Common myeloid progenitor, CD34-positive (primary cell): ENCODE data around the gene PNCK.
"Not testable (repeated sequence)": the region's sequence is repeated elsewhere in the genome, so short reads cannot be mapped to it uniquely, and the experiment has no call there.

Experiments used
- CTCF ChIA-PET: fragments of 350-600 bp; sonication (Branson Sonifier 250); formaldehyde crosslinking; loops from one replicate; lab custom pipeline; 2021; ENCODE audit warnings: antibody characterized with exemption; lab: Charles Lee
- POLR2A ChIA-PET: fragments of 350-600 bp; sonication (Branson Sonifier 250); formaldehyde crosslinking; loops from one replicate; lab custom pipeline; 2021; ENCODE audit warnings: antibody characterized with exemption; lab: Charles Lee
- DNase-seq, 3 donors: peaks; one replicate each; pipeline versions ENCODE4 v3.0.0 to v3.0.0-alpha.2; 2013
- H3K27ac ChIP-seq, 2 experiments: 1 replicate in 1 of 2; 2 replicates in 1 of 2; pipeline ENCODE4 v1.7.0; 2013; ENCODE audit warnings: inconsistent platforms in 2 of 2, low read length in 2 of 2, mild to moderate bottlenecking in 2 of 2, low read depth in 1 of 2, moderate library complexity in 1 of 2; ENCODE audit not compliant: severe bottlenecking in 2 of 2, insufficient read depth in 1 of 2, poor library complexity in 1 of 2
- H3K27me3 ChIP-seq, 5 experiments: replicated peaks in 2 of 5; 1 replicate in 3 of 5; 2 replicates in 2 of 5; pipeline versions ENCODE4 v1.6.1 to v1.7.0; 2013; ENCODE audit warnings: low read length in 4 of 5, mild to moderate bottlenecking in 2 of 5, moderate library complexity in 2 of 5, inconsistent platforms in 1 of 5; ENCODE audit not compliant: insufficient read depth in 5 of 5, control insufficient read depth in 4 of 5
- H3K36me3 ChIP-seq, 4 experiments: 1 replicate in 2 of 4; 2 replicates in 2 of 4; pipeline versions ENCODE4 v1.6.1 to v1.7.0; 2013; ENCODE audit warnings: low read length in 3 of 4, control low read depth in 1 of 4, mild to moderate bottlenecking in 1 of 4; ENCODE audit not compliant: control insufficient read depth in 4 of 4, insufficient read depth in 4 of 4
- H3K4me1 ChIP-seq, 4 experiments: 1 replicate in 3 of 4; 2 replicates in 1 of 4; pipeline versions ENCODE4 v1.6.1 to v1.7.1; 2013; ENCODE audit warnings: low read length in 3 of 4, mild to moderate bottlenecking in 3 of 4, control low read depth in 1 of 4, inconsistent platforms in 1 of 4, moderate library complexity in 1 of 4; ENCODE audit not compliant: control insufficient read depth in 4 of 4, insufficient read depth in 4 of 4; ENCODE audit errors: control extremely low read depth in 1 of 4
- H3K4me3 ChIP-seq, 7 experiments: 1 replicate in 4 of 7; 2 replicates in 3 of 7; pipeline versions ENCODE4 v1.5.1 to v1.7.0; 2013; ENCODE audit warnings: mild to moderate bottlenecking in 7 of 7, low read length in 6 of 7, moderate library complexity in 6 of 7, inconsistent platforms in 2 of 7, low read depth in 2 of 7, control low read depth in 1 of 7; ENCODE audit not compliant: insufficient read depth in 4 of 7, control insufficient read depth in 1 of 7; ENCODE audit errors: extremely low read depth in 1 of 7
- H3K9me3 ChIP-seq, 5 experiments: 1 replicate in 4 of 5; 2 replicates in 1 of 5; pipeline versions ENCODE4 v1.6.1 to v1.7.1; 2013; ENCODE audit warnings: low read length in 4 of 5, mild to moderate bottlenecking in 2 of 5, inconsistent platforms in 1 of 5, low read depth in 1 of 5, moderate library complexity in 1 of 5; ENCODE audit not compliant: control insufficient read depth in 4 of 5, insufficient read depth in 2 of 5; ENCODE audit errors: control extremely low read depth in 1 of 5
- WGBS: methylation state at CpG from one replicate; pipeline ENCODE4 v1.1.5; 2013; ENCODE audit not compliant: insufficient coverage; 5-methylcytosine and 5-hydroxymethylcytosine counted together

PNCK gene

GRCh38 chrX:153709726-153710674 lies 36.4 kb upstream of the PNCK start:
- no peak overlapping the region for H3K4me3 ChIP-seq
- ChIA-PET POLR2A (no interaction called here), CTCF (interaction anchor here (1.2 to 3.0 kb wide), 7 partner anchors 10 to 763 kb away, joined by 3 to 14 read pairs (median 4); no protein-coding TSS in a partner anchor)
- WGBS: 95% methylated on average over 23 of the region's 27 CpGs
- peaks cover 0 to 18% (median 0%) of the 10 kb centered on the region in 5 experiments for H3K27me3 ChIP-seq
- H3K36me3 ChIP-seq: peaks cover 0 to 49% (median 14%) of the 10 kb centered on the region in 4 experiments
- DNase-seq: no peak
- peaks cover 0 to 4% (median 2%) of the 10 kb centered on the region in 4 experiments for H3K4me1 ChIP-seq
- no peaks in the 10 kb centered on the region for H3K9me3 ChIP-seq
- H3K27ac ChIP-seq: no peak overlapping the region

GRCh38 chrX:153708415-153708814 lies 34.8 kb upstream of the PNCK start:
- ChIA-PET POLR2A (interaction anchor here (0.9 kb wide), 1 partner anchor 12 kb away, joined by 3 read pairs; no protein-coding TSS in a partner anchor), CTCF (interaction anchor here (1.1 to 3.0 kb wide), 10 partner anchors 11 to 761 kb away, joined by 3 to 14 read pairs (median 4); no protein-coding TSS in a partner anchor)
- peaks cover 0 to 26% (median 0%) of the 10 kb centered on the region in 5 experiments for H3K27me3 ChIP-seq
- peak; percentile 63 to 83 (median 80) for DNase-seq
- peaks cover 0 to 53% (median 10%) of the 10 kb centered on the region in 4 experiments for H3K36me3 ChIP-seq
- H3K27ac ChIP-seq: no peak overlapping the region
- WGBS: 29% methylated on average over 12 of the region's 13 CpGs
- H3K4me1 ChIP-seq: peaks cover 0 to 4% (median 2%) of the 10 kb centered on the region in 4 experiments
- no peaks in the 10 kb centered on the region for H3K9me3 ChIP-seq
- no peak overlapping the region for H3K4me3 ChIP-seq

GRCh38 chrX:153707406-153707805 lies 33.8 kb upstream of the PNCK start:
- H3K36me3 ChIP-seq: peaks cover 0 to 57% (median 9%) of the 10 kb centered on the region in 4 experiments
- H3K4me1 ChIP-seq: peaks cover 0 to 4% (median 2%) of the 10 kb centered on the region in 4 experiments
- H3K4me3 ChIP-seq: no peak overlapping the region
- CTCF ChIA-PET: interaction anchor here (1.2 to 1.9 kb wide), 5 partner anchors 12 to 168 kb away, joined by 4 to 8 read pairs (median 6); no protein-coding TSS in a partner anchor
- H3K27me3 ChIP-seq: peaks cover 0 to 26% (median 0%) of the 10 kb centered on the region in 5 experiments
- WGBS: 95% methylated on average over 4 of the region's 6 CpGs
- H3K27ac ChIP-seq: no peak overlapping the region
- no peak for DNase-seq
- POLR2A ChIA-PET: no interaction called here
- H3K9me3 ChIP-seq: no peaks in the 10 kb centered on the region

- no peak overlapping the region for H3K4me3 ChIP-seq
- no peak overlapping the region for H3K27ac ChIP-seq
- peaks cover 0 to 59% (median 13%) of the 10 kb centered on the region in 4 experiments for H3K36me3 ChIP-seq
- ChIA-PET CTCF (interaction anchor here (1.2 to 1.9 kb wide), 3 partner anchors 12 to 153 kb away, joined by 4 to 6 read pairs (median 4); no protein-coding TSS in a partner anchor), POLR2A (no interaction called here)
- H3K4me1 ChIP-seq: peaks cover 0 to 4% (median 2%) of the 10 kb centered on the region in 4 experiments
- H3K27me3 ChIP-seq: peaks cover 0 to 27% (median 0%) of the 10 kb centered on the region in 5 experiments
- H3K9me3 ChIP-seq: no peaks in the 10 kb centered on the region
- no peak for DNase-seq
- WGBS: 83% methylated on average over 5 of the region's 9 CpGs
Observed at GRCh38 chrX:153706799-153707198, 33.2 kb upstream of the PNCK start.

- H3K27ac ChIP-seq, POLR2A ChIA-PET, DNase-seq, H3K9me3 ChIP-seq, H3K4me3 ChIP-seq, H3K4me1 ChIP-seq: not testable (repeated sequence)
- 90% methylated on average over 17 of the region's 18 CpGs for WGBS
- CTCF ChIA-PET: interaction anchor here (0.6 kb wide), 1 partner anchor 38 kb away, joined by 3 read pairs; no protein-coding TSS in a partner anchor
- H3K27me3 ChIP-seq: peaks cover 0 to 26% (median 0%) of the 10 kb centered on the region in 5 experiments
- H3K36me3 ChIP-seq: peaks cover 0 to 67% (median 13%) of the 10 kb centered on the region in 4 experiments
Observed at GRCh38 chrX:153705403-153706060, 31.9 kb upstream of the PNCK start.

- 73% methylated on average over 6 of the region's 12 CpGs for WGBS
- H3K27ac ChIP-seq, POLR2A ChIA-PET, DNase-seq, H3K4me3 ChIP-seq, H3K9me3 ChIP-seq, H3K4me1 ChIP-seq: not testable (repeated sequence)
- CTCF ChIA-PET: interaction anchor here (0.8 kb wide), 1 partner anchor 20 kb away, joined by 4 read pairs; no protein-coding TSS in a partner anchor
- peaks cover 0 to 63% (median 12%) of the 10 kb centered on the region in 4 experiments for H3K36me3 ChIP-seq
- H3K27me3 ChIP-seq: peaks cover 0 to 22% (median 0%) of the 10 kb centered on the region in 5 experiments
Observed at GRCh38 chrX:153704631-153705402, 31.2 kb upstream of the PNCK start.
